Measurements from ENCODE around the gene AIP.
"Not testable (repeated sequence)": the region's sequence is repeated elsewhere in the genome, so short reads cannot be mapped to it uniquely, and the experiment has no call there.

AIP gene

DNA sequence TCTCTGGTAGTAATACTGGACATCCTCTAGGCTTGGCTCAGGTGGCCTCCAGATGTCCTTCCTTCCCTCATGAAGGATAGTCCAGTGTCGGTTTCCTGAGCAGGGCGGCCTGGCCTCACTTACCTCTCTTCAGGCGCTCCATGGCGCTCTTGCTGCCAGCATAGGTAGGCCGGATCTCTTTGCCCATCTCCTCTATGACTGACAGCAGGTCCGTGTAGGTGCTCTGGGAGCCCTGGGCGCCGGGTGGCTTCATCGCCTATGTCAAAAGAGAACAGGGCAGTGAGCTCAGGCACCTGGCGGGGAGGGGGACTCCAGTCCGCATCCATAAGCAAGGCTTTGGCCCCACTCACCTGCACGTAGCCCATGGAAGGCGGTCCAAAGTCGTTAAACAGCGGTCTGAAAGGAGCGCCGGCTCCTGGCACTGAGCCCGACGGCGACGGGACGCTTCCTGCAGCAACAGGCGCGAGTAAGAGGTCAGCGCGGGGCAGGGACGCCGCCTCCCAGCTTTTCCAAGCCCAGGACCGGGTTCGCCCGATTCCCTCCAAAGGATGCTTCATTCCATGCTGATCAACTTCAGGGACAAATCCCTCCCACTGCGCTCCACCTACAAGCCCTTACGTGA lies 24.5 kb downstream of the AIP start:
- no peak for DNase-seq (ENCODE audit: low read depth)

DNA sequence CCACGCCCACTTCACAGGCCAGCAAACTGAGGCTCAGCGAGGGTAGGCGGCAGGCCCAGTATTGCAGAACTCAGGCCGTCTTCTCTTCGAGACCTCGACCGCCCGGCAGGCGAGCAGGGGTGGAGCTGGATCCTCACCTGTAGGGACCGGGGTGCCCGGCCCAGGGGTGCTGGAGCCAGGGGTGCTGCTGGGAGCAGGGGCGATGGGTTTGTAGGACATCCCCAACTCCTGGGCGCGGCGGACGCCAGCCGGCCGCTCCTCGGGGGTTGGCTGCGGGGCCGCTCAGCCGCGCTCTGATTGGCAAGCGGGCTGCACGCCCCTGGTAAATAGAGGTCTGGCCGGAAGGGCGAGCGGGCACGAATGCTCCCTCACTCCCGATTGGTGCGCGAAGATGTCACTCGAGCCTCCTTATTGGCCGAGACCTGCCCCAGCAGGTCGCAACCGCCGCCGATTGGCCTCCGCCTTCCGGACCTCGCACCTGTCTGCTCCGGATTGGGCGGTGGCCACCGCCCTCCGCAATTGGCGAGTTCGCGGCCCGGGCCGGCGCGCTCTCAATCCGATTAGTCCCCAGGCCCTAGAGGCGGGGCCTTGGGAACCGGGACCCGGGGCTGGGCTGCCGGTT lies 25.1 kb downstream of the AIP start, which contains the start of gene CDK2AP2:
Gene CDK2AP2 (minus strand): TSS at position 299 of the 622 bp plus-strand sequence. CDS start 80 bp downstream, at position 219.
- DNase-seq (ENCODE audit: low read depth) = peak; percentile 97

DNA sequence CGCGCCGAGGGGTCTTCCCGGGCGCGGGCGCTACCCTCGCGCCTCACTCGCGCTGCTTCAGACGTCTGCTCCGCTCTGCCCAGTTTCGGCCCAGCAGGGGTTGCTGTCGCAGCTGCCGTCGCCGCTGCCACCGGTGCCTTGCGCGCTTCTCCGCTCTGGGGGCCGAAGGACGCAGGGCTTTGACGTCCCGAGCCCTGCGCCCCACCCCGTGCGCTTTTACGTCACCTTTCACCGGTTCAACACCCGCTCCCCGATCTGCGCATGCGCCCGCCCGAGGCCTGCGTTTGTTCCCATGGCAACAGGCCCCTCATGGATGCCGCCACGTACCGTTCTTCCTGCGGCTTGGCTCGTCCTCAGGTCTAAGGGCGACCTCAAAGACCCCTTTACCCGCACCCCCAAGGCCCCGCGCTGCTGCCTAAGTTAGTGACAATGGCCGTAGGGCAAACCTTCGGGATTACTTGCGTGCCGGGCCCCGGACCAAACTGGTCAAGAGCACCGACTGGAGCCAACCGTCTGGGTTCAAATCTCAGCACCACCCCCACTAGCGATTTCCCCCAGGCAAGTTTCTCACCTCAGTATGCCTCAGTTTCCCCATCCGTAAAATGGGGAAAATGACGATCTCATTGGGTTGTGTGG lies 25.8 kb downstream of the AIP start:
- peak; percentile 99 for DNase-seq (ENCODE audit: low read depth)

DNA sequence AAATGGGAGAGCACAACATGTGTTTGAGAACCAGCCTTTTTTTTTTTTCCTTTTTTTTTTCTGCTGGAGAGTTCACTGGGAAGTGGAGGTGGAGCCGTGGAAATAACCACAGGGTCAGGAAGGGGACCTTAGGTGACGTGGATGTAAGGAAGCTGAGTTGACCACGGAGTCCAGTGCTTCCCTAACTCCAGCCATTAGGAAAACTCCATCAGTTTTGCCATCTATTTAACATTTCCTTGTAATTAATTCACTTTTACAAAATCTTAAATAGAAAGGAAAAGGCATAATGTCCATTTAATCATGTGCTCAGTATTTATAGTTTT lies 27.2 kb downstream of the AIP start:
- no peak for DNase-seq (ENCODE audit: low read depth)

DNA sequence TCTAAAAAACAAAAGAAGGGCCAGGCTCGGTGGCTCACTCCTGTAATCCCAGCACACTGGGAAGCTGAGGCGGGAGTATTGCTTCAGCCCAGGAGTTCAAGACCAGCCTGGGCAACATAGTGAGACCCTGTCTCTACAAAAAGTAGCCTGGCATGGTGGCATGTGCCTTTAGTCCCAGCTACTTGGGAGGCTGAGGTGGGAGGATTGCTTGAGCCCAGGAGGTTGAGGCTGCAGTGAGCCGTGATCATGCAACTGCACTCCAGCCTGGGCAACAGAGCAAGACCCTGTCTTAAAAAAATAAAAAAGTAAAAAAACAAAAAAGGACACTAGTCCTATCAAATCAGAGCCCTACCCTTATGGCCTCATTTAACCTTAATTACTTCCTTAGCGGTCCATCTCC lies 28.7 kb downstream of the AIP start:
- DNase-seq (ENCODE audit: low read depth) = not testable (repeated sequence)

DNA sequence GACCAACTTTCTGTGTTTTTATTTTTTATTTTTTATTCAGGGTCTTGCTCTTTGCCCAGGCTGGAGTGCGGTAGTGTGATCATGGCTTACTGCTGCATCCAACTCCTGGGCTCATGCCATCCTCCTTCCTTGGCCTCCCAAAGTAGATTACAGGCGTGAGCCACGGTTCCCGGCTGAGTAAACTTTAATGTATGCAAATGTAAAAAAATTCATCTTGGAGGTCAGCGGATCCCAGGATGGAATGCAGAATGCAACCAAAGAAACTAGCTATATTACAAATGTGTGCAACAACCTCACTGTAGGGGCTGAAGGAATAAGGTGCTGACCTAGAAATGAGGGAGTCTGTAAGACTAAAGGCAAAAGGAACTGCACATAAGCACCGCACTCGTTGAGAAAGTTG lies 31.3 kb downstream of the AIP start:
- no peak for DNase-seq (ENCODE audit: low read depth)

DNA sequence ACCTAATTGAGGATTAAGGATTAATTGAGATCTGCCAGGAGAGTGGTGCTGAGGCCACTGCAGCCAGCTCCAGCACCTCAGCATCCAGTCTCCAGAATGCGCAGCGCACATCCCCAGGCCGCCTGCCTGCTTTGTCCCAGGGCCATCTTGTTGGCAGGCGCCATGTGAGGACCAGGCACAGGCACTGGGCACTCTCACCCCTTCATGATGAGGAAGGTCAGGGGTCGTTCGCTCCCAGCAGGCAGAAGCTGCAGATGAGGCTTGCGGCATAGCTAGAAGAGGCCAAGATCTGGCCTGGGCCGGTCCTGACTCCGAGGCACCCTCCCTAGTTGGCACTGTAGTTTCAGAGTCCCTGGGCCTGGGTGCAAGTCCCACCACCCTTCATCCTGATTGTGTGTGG lies 34.0 kb downstream of the AIP start:
- no peak for DNase-seq (ENCODE audit: low read depth)

DNA sequence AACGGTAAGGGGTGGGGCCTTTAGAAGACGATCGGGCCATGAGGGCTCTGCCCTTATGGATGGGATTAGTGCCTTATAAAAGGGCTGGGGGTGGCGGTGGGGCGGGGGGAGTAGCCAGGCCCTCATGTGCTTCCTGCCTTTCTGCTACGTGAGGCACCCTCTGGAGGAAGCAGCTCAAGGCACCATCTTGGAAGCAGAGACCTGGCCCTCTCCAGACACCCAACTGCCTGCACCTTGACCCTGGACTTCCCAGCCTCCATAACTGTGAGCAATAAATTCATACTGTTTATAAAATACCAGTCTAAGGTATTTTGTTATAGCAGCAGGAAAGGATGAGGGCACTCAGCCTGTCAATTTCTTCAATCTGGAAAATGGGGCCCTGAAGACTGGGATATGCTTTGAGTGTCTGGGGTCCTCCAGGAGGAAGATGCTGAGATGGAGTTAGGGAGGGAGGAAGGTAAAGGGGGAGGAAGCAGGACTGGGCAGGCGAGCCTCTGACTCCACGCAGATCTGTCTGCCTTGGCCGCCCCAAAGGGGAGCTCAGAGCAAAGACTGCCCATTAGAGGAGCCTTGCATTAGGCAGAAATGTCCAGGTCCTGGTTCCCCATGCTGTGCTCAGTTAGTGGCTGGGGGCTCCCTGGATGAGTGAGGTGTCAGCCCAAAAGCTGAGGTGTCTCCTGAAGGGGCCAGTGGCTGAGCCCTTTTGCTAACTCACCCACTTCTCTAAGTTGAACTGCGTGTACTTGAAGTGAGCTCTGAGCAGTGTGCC lies 35.1 kb downstream of the AIP start:
- DNase-seq (ENCODE audit: low read depth) = no peak

DNA sequence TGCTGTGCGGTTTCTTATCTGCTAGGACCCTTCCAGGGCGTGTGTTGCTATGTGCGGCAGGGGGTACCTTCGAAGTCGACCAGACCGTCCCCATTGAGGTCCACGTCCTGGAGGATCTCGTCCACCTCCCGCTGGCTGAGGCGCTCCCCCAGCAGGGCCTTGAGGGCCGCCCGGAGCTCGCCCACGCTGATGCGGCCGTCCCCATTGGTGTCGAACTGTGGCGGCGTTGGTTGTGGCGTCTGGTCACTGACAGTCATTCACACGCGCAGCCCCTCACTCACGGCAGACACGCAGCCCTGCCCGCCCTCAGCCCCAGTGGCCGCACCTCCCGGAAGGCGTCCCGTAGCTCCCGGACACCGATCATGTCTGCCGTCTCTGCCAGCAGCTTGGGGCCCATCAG lies 36.9 kb downstream of the AIP start:
- no peak for DNase-seq (ENCODE audit: low read depth)

DNA sequence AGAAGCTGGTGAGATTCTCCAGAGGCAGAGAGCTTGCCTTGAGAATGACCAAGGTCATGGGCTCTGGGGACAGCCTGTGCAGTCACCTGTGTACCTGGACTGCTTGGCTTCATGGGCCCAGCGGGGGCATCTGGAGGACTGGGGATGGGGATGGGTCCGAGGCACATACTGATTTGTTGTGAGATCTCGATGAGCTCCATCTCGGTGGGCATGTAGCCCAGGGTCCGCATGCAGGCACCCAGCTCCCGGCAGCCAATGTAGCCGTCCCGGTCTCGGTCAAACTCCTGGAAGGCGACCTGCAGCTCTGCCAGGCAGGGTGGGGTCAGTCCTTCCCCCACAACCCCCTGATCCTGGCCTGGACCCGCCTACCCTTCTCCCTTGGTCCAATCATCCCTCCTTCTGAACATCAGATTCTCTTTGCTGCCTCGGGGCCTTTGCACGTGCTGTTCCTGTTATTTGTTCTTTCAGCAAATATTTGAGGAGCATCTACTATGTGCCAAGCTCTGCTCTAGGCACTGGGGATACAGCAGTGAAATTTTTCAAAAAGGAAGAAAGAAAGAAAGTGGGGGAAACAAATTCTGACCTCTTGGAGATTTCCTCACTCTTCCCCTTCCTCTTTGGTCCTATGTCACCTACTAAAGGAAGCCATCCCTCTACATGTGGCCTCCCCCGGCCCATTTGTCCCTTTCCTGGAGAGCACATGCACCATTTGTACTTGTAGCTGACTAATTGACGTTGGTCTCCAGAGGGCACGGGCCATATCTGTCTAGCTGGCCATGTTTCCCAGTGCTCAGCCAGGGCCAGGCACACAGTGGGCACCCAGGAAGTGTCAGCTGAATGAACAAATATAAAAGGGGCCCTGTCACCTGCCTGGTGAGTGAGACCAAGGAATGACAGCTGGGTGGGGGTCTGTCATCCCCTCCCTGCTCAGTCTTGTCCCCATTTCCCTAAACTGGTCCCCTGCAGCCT lies 38.3 kb downstream of the AIP start:
- DNase-seq (ENCODE audit: low read depth) = no peak

DNA sequence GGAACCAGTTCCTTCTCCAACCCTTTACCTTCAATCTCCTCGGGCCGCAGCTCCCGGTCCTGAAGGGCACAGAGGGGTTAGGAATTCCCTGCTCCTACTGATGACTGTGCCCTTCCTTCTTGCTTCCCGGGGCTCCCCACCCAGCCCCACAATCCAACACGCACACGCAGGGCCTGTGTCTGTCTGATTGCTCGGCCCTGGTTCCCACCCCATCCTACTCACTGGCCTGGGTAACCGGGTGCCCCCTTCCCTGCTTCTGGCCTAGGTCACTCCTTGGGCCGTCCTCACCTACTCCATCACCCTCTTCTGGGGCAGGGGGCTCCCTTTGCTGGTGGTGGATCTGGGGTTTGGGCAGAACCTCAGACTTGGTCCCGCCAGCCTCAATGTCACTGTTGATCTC lies 39.1 kb downstream of the AIP start:
- DNase-seq (ENCODE audit: low read depth) = no peak

DNA sequence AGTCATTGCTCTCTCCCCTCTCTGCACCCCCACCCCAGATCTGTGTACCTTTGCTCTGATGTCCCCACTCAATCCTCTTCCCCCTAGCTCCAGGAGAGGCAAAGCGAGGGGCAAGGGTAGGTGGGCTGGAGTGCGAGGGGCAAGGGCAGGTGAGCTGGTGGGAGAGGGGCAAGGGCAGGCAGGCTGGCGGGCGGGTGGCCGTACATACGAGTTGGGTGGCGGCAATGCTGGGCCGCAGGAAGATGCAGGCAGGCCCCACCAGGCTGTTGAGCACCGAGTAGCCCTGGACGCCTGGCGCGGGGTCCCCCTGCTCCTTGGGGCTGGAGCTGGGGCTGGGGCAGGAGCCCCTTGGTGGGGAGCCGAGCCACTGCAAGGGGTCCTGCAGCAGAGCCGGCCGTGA lies 39.5 kb downstream of the AIP start:
- DNase-seq (ENCODE audit: low read depth) = no peak

DNA sequence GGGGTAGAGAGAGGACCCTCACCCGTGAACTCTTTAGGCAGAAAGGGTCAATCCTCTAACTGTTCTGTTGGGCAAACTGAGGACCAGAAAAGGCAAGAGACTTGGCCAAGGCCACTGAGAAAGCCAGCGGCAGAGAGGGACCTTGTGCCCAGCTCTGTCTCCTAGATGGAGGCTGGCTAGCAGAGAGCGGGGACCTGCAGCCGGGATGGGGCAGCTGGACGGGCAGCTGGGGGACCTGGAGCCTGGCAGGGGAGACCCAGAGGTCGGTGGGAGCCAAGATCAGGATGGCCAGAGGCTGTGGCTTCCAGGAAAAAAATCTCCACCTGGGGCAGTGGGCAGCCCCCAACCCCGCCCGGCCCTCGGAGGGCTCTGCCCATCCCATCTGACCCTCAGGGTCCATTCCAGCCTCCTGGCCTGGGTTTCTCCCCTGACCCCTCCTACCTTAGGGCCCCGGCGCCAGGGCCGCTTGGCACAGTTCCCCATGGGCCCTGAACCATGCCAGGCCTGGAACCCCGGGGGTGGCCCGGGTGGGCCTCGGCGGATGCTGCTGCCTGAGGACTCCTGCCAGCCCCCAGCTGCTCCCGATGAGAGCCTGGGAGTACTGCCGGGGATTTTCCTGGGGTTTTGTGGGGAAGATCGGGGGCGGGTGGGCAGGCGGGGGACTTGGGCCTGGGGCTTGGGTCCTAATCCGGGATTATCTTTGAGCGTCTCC lies 40.2 kb downstream of the AIP start, which contains the start of gene CABP2:
Gene CABP2 (minus strand): TSS at position 603 of the 712 bp plus-strand sequence. CDS start 120 bp downstream, at position 483.
- no peak for DNase-seq (ENCODE audit: low read depth)

DNA sequence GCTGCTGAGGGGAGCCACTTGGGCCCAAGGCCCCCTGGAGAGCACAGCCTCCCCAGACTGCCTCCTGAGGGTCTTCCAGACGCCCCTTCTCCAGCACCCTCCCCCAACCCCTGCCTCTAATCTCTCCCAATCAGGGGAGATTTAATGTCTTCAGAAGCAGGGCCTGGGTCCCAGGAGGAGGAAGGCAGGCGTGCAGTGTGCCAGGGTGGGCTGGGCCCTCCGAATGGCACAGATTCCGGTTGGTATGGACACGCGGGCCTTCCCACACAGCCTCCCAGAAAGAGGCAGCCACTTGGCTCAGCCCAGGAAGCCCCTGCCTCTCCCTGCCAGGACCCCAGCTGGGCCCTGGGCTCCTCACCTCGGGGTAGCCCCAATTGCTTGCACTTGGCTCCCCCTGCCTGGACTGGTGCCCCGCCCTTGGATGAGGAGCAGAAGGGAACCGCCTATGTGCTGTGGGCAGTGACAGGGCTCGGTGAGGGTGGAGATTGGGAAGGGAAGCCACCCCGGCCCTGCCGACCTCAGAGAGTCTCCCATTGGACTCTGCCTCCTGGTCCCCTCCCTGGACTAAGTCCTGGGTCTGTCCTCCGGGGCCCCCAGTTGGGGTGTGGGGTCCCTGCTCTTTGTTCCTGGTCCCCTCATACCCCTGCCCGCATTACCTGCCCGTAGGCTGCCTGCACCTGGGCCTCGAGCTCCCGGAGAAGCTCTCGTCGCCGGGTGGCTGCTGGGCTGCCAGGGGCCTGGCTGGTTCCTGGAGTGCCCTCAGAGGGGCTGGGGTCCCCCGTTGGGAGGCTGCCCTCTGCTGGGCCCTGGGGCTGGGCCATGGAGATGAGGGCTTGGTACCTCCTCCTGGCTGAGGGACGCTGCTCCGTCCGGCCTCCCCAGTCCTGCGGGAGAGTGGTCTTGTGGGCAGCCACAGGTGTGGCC lies 41.0 kb downstream of the AIP start:
- no peak for DNase-seq (ENCODE audit: low read depth)

DNA sequence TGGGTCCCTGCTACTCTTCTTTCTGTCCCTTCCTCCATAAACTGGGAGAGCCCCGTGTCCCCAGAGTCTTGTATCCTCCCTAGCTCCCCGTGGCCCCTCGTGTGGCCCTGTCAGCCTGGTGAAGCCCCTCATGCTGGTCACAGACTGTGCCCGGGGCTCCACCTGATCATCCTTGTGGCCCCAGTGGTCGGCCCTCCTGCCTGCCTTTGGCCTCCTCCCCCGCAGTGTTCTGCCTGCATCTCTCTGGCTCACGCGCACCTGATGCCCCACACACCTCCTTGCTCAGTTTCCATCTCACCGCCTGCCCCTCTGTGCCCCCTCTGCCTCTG lies 41.6 kb downstream of the AIP start:
- no peak for DNase-seq (ENCODE audit: low read depth)

DNA sequence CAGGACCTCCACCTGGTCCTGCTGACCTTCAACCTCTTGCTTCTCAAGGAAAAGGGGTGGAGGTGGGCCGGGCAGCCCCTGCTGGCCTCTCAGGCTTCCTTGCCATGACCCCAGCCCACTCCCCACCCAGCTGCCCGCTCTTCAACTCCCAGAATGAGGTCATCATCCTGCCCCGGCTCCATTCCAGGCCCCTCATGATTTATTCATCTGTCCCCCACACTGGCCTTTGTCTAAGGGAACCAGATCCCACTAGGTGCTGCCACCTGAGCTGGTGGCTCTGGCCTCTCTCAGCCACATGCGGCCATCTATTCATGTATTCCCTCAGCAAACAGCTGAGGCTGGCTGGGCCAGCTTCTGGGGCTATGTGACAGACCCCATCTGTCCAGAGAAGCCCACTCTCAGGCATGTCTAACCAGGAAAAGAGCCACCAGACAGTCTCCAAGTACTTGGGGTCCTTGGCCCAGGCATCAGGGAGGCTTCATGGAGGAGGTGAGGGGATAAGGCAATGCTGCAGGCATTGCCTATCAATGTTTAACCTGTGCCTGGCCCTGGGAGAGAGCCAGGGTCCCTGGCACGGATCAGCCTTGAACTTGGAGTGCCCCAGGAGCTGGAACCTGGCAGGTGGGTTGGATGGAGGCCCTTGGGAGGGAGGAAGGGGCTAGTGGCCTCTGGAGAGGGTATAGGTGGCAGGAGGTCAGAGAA lies 42.6 kb downstream of the AIP start:
- no peak for DNase-seq (ENCODE audit: low read depth)

DNA sequence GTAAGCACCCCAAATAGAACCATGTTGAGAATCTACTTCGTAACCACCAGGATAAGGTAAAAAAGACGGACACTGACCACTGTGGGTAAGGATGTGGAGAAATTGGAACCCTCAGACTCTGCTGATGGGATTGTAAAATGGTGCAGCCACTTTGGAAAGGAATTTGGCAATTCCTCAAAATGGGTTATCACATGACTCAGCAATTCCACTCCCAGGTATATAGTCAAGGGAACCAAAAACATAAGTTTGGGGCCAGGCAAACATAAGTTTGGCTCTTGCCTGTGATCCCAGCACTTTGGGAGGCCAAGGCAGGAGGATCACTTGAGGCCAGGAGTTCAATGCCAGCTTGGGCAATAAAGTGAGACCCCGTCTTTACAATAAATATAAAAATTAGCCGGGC lies 45.5 kb downstream of the AIP start:
- DNase-seq (ENCODE audit: low read depth) = no peak

DNA sequence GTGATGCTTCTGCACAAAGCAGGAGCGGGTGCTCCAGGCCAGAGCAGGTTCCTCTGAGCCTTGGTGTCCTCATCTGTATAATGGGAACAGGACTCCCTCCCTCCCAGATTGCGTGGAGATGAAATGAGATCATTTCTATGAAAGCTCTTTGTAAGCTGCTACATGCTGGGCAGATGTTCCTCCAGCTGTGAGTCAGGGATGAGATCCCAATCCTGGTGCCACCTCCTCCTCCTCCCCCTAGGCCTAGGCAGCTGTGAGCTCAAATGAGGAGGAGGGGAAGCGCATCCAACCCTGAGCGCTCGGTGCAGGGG lies 47.4 kb downstream of the AIP start:
- no peak for DNase-seq (ENCODE audit: low read depth)

DNA sequence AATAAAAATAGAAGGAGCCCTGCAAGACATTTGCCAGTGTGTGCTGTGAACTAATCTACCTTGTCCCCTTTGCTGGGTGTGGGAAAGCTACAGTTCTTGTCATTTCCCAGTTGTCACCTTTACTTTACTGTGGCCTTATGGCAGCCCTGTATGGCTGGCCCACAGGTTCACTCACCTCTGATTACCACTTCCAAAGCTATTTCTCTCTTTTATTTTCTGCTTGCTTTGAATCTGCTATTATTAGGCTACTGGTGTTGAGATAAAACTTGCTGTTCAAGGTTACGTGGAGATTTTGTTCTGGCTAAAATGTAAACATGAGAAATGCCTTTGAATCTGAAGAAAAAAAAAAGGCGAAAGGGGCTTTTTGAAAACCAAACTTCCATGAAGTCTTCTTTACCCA lies 50.1 kb downstream of the AIP start:
- DNase-seq (ENCODE audit: low read depth) = no peak

All from activated gamma-delta T cell treated with anti-CD3 and anti-CD28 coated beads, Interleukin-2, amount 50 U/mL, for 16 hours (primary cell).